ENCODE results near the gene GJB1. TPM values are rescaled to one million over a fixed set of nuclear protein-coding genes. Genes with fewer than 3 reads are reported as not detected.

The GJB1 gene
- total RNA-seq, 4 donors from 2014 or later, result 20.9 to 73.3 (median 48.3) TPM

- TF ChIP-seq, protein P1, sequence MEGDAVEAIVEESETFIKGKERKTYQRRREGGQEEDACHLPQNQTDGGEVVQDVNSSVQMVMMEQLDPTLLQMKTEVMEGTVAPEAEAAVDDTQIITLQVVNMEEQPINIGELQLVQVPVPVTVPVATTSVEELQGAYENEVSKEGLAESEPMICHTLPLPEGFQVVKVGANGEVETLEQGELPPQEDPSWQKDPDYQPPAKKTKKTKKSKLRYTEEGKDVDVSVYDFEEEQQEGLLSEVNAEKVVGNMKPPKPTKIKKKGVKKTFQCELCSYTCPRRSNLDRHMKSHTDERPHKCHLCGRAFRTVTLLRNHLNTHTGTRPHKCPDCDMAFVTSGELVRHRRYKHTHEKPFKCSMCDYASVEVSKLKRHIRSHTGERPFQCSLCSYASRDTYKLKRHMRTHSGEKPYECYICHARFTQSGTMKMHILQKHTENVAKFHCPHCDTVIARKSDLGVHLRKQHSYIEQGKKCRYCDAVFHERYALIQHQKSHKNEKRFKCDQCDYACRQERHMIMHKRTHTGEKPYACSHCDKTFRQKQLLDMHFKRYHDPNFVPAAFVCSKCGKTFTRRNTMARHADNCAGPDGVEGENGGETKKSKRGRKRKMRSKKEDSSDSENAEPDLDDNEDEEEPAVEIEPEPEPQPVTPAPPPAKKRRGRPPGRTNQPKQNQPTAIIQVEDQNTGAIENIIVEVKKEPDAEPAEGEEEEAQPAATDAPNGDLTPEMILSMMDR (IDR thresholded peaks at IDR 0.05), result no peak
- TF ChIP-seq EP300 (IDR thresholded peaks at IDR 0.05; ENCODE audit: low read depth) (no peak), POLR2A (IDR thresholded peaks at IDR 0.05) (no peak), POLR2AphosphoS5 (IDR thresholded peaks at IDR 0.05) (no peak)
- no peak for DNase-seq
- in situ Hi-C loops (cut with MboI; ENCODE audit: low pct_ligation_motif_present in 1 of 4, low pct_unique_long_range_greater_than_20kb in 1 of 4, low sequenced_read_pairs in 3 of 4) (no loop called here), intact Hi-C loops (cut with DNase I; ENCODE audit: low total_unique reads) (no loop called here)
- Histone ChIP-seq H3K36me3 (no peaks in the 10 kb centered on the region), H3K4me3 (no peak overlapping the region), H3K4me1 (no peaks in the 10 kb centered on the region), H3K9me3 (no peaks in the 10 kb centered on the region), H3K27me3 (no peaks in the 10 kb centered on the region), H3K27ac (no peak overlapping the region)
- 85 to 100% methylated on average over 2 to 9 of the region's 9 CpGs for WGBS, 2 donors (ENCODE audit: low coverage in 1 of 2)
Measured at GRCh38 chrX:71244359-71245128, 21.5 kb downstream of the GJB1 start.

GRCh38 chrX:71245159-71245558 is 22.1 kb downstream of the GJB1 start:
- Histone ChIP-seq H3K9me3 (no peaks in the 10 kb centered on the region), H3K4me1 (no peaks in the 10 kb centered on the region), H3K27ac (no peak overlapping the region), H3K36me3 (no peaks in the 10 kb centered on the region), H3K4me3 (no peak overlapping the region), H3K27me3 (no peaks in the 10 kb centered on the region)
- WGBS, 2 donors (ENCODE audit: low coverage in 1 of 2), result 88% methylated on average over 2 of the region's 2 CpGs; no CpG with 5 or more reads in 1 of the 2 donors
- DNase-seq, result no peak
- TF ChIP-seq POLR2AphosphoS5 (IDR thresholded peaks at IDR 0.05) (no peak), EP300 (IDR thresholded peaks at IDR 0.05; ENCODE audit: low read depth) (no peak), POLR2A (IDR thresholded peaks at IDR 0.05) (no peak)
- TF ChIP-seq, protein P1 (IDR thresholded peaks at IDR 0.05), result no peak
- in situ Hi-C loops (cut with MboI; ENCODE audit: low pct_ligation_motif_present in 1 of 4, low pct_unique_long_range_greater_than_20kb in 1 of 4, low sequenced_read_pairs in 3 of 4) (no loop called here), intact Hi-C loops (cut with DNase I; ENCODE audit: low total_unique reads) (no loop called here)

DNA sequence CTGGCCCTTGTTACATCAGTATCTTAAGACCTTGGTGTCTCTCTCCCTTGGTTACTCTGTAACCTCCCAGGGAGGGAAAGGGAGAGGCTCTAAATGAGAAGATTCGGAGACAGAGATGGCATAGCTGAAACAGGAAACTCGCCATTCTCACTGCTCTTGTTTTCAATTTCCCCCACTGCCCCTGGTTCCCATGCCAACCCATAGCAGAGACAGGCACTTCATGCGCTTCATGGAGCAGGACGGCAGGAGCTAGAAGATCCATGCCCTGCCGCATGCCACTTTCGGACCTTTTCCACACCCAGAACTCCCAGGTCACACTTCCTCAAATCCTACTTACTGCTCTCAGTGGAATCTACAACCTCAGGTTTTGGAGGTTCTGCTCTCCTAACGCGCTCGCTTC is 27.8 kb downstream of the GJB1 start:
- H3K36me3 ChIP-seq, result no peaks in the 10 kb centered on the region
- peaks cover 5 to 18% (median 6%) of the 10 kb centered on the region in 4 donors for H3K4me1 ChIP-seq
- 82 to 96% methylated on average over 3 to 9 of the region's 9 CpGs for WGBS, 2 donors (ENCODE audit: low coverage in 1 of 2)
- H3K9me3 ChIP-seq, result no peaks in the 10 kb centered on the region
- TF ChIP-seq EP300 (IDR thresholded peaks at IDR 0.05; ENCODE audit: low read depth), result no peak
- no peak for TF ChIP-seq POLR2A (IDR thresholded peaks at IDR 0.05)
- no peak for TF ChIP-seq POLR2AphosphoS5 (IDR thresholded peaks at IDR 0.05)
- TF ChIP-seq, protein P1 (IDR thresholded peaks at IDR 0.05), result no peak
- H3K4me3 ChIP-seq, result no peak overlapping the region
- in situ Hi-C loops (cut with MboI; ENCODE audit: low pct_ligation_motif_present in 1 of 4, low pct_unique_long_range_greater_than_20kb in 1 of 4, low sequenced_read_pairs in 3 of 4) (no loop called here), intact Hi-C loops (cut with DNase I; ENCODE audit: low total_unique reads) (no loop called here)
- DNase-seq, result no peak
- no peak overlapping the region for H3K27ac ChIP-seq
- H3K27me3 ChIP-seq, result no peaks in the 10 kb centered on the region

DNA sequence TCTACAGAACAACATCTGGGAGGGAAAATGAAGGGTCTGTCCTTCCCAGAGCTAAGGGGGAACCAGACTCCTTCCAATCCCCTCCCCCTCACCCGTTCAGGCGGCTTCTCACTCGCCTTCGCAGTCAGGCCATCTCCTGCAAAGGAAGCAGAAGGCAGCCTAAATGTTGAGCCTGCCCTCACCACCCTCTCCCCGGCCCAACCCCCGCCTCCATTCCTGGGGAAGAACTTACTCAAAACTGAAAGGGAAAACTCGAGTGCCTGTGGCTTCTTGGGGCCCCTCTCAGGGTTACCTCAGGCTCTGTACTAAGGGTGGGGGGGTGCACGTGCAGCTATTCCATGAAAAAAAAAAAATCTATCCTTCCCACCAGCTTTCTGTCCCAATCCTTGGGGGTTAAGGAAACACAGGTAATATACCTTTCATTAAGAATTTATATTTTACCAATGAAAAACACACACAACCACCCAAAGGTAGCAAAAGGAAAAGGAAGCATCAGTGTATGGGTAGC is 28.5 kb downstream of the GJB1 start:
- TF ChIP-seq EP300 (IDR thresholded peaks at IDR 0.05; ENCODE audit: low read depth) (no peak), POLR2AphosphoS5 (IDR thresholded peaks at IDR 0.05) (no peak), POLR2A (IDR thresholded peaks at IDR 0.05) (no peak)
- TF ChIP-seq, protein P1 (IDR thresholded peaks at IDR 0.05), result no peak
- no peaks in the 10 kb centered on the region for H3K36me3 ChIP-seq
- intact Hi-C loops (cut with DNase I; ENCODE audit: low total_unique reads) (no loop called here), in situ Hi-C loops (cut with MboI; ENCODE audit: low pct_ligation_motif_present in 1 of 4, low pct_unique_long_range_greater_than_20kb in 1 of 4, low sequenced_read_pairs in 3 of 4) (no loop called here)
- H3K4me1 ChIP-seq, result peaks cover 5 to 18% (median 6%) of the 10 kb centered on the region in 4 donors
- H3K9me3 ChIP-seq, result no peaks in the 10 kb centered on the region
- peak; percentile 11 for DNase-seq
- H3K27me3 ChIP-seq, result no peaks in the 10 kb centered on the region
- no peak overlapping the region for H3K27ac ChIP-seq
- whole genome bisulfite sequencing, 2 donors (ENCODE audit: low coverage in 1 of 2), result 61% methylated on average over 8 of the region's 8 CpGs; no CpG with 5 or more reads in 1 of the 2 donors
- H3K4me3 ChIP-seq, result no peak overlapping the region
